Panc1 (cell line): ENCODE results near the gene FITM2. TPM values are rescaled to one million over a fixed set of nuclear protein-coding genes. Genes with fewer than 3 reads are reported as not detected.

Experiments used
- ATAC-seq: fragments of 200-7000 bp; cut with Tn5 transposase; 2 replicates; pipeline ENCODE4 v1.9.1; 2020; ENCODE audit warnings: mild to moderate bottlenecking, moderate library complexity
- BruUV-seq: library from RNA; stranded (reverse); fragments of 400-500 nt; replicated peaks from 2 replicates; lab custom pipeline; 2021; lab: Mats Ljungman, UMichigan
- CTCF ChIA-PET: fragments of 300-600 bp; sonication (Branson Sonifier 250); formaldehyde crosslinking; loops from one replicate; lab custom pipeline; 2022; ENCODE audit warnings: antibody characterized with exemption; lab: Charles Lee
- POLR2A ChIA-PET: fragments of 300-600 bp; sonication (Branson Sonifier 250); formaldehyde crosslinking; loops from one replicate; lab custom pipeline; 2022; ENCODE audit warnings: antibody characterized with exemption; lab: Charles Lee
- DNase-seq: peaks from one replicate; pipeline ENCODE4 v3.0.0-alpha.2; 2010; ENCODE audit warnings: low read depth, low spot score
- H3K27ac ChIP-seq: 2 replicates; pipeline ENCODE4 v1.5.1; 2011; ENCODE audit warnings: mild to moderate bottlenecking, low read length, inconsistent platforms
- H3K27me3 ChIP-seq: fragments of 200-500 bp; sonication (Bioruptor generic); 2 replicates; pipeline ENCODE4 v1.6.0; 2014; ENCODE audit warnings: low read length, inconsistent platforms; ENCODE audit not compliant: control insufficient read depth, insufficient read depth
- H3K36me3 ChIP-seq: fragments of 200-500 bp; sonication (Bioruptor generic); 2 replicates; pipeline ENCODE4 v1.5.1; 2014; ENCODE audit warnings: inconsistent platforms, mild to moderate bottlenecking, low read length, moderate library complexity; ENCODE audit not compliant: control insufficient read depth, insufficient read depth
- H3K4me1 ChIP-seq: 2 replicates; pipeline ENCODE4 v1.5.1; 2011; ENCODE audit warnings: inconsistent platforms, mild to moderate bottlenecking, low read length, moderate library complexity; ENCODE audit not compliant: control insufficient read depth, insufficient read depth
- H3K4me3 ChIP-seq, 2 experiments: 2 replicates each; pipeline ENCODE4 v1.5.1; 2011 to 2012; ENCODE audit warnings: low read depth in 2 of 2, low read length in 2 of 2, mild to moderate bottlenecking in 2 of 2, inconsistent platforms in 1 of 2, moderate library complexity in 1 of 2
- H3K9me3 ChIP-seq: fragments of 200-500 bp; sonication (Bioruptor generic); 2 replicates; pipeline ENCODE4 v1.5.1; 2014; ENCODE audit warnings: low read depth, mild to moderate bottlenecking, inconsistent platforms, low read length, moderate library complexity; ENCODE audit not compliant: control insufficient read depth, insufficient read depth
- CTCF ChIP-seq: fragments of 450-650 bp; IDR thresholded peaks from 2 replicates; pipeline ENCODE4 v1.5.1; 2017; ENCODE audit warnings: mild to moderate bottlenecking
- POLR2AphosphoS5 ChIP-seq: IDR thresholded peaks from 2 replicates; pipeline ENCODE4 v1.6.1; 2012; ENCODE audit warnings: mild to moderate bottlenecking, low read depth, low read length, moderate library complexity
- REST ChIP-seq, 2 experiments: IDR thresholded peaks; 2 replicates each; pipeline ENCODE4 v1.6.1; 2011 to 2012; ENCODE audit warnings: low read depth in 2 of 2, control low read depth in 1 of 2, low read length in 1 of 2, mild to moderate bottlenecking in 1 of 2, moderate library complexity in 1 of 2; ENCODE audit not compliant: insufficient read depth in 1 of 2
- SIN3A ChIP-seq: IDR thresholded peaks from 2 replicates; pipeline ENCODE4 v1.6.1; 2012; ENCODE audit warnings: low read depth, mild to moderate bottlenecking, low read length, moderate library complexity, borderline replicate concordance; ENCODE audit not compliant: insufficient read depth
- TCF7L2 ChIP-seq: IDR thresholded peaks from 2 replicates; pipeline ENCODE4 v1.6.1; 2011; ENCODE audit warnings: mild to moderate bottlenecking, low read depth, low read length, inconsistent platforms
- in situ Hi-C: cut with HindIII; loops from 2 replicates; pipeline ENCODE4 v1.10.0; 2016; ENCODE audit warnings: low sequenced_read_pairs, low pct_unique_long_range_greater_than_20kb
- intact Hi-C: fragments of 100-400 bp; cut with micrococcal nuclease; formaldehyde crosslinking; loops from one replicate; pipeline ENCODE4 v1.10.0; 2022; ENCODE audit not compliant: unreplicated experiment
- total RNA-seq: library from RNA; stranded (reverse); gene quantifications from one replicate; pipeline ENCODE4 v1.2.1, GENCODE V29; 2021; ENCODE audit not compliant: unreplicated experiment

The FITM2 gene
- total RNA-seq, 1 experiment from 2014 or later, result 10.5 TPM

DNA sequence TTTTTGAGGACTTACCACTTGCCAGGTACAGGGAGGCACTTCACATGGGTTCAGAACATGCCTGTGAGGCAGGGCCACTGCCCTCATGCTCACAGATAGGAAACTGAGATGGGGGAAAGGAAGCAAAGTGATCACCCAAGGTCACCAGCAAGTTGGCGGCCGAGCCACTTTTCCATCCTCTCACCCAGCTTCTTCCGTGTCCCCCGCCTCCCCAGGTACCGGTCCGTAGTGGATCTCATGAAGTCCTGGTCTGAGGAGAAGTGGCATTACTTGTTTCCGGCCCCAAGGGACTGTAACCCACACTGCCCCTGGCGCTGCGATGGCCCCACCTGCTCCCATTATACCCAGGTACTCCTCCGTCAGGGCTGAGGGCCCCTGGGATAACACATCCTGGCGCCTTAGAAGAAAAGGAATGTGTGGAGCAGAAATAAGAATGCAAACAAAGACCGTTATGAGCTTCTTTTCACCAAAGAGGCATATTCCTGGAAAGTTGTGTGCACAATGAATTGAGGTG lies 32.2 kb upstream of the FITM2 start:
- in situ Hi-C loops, result no loop called here
- CTCF ChIA-PET, result no interaction called here

GRCh38 chr20:44342248-44342647 lies 31.2 kb upstream of the FITM2 start:
- Histone ChIP-seq H3K27me3 (no peaks in the 10 kb centered on the region), H3K27ac (no peak overlapping the region), H3K4me1 (no peaks in the 10 kb centered on the region), H3K36me3 (no peaks in the 10 kb centered on the region), H3K9me3 (no peaks in the 10 kb centered on the region), H3K4me3 (no peak overlapping the region)
- no peak for DNase-seq
- POLR2A ChIA-PET, result no interaction called here
- TF ChIP-seq TCF7L2 (no peak), REST (IDR thresholded peaks at IDR 0.05; ENCODE audit: insufficient read depth in 1 of 2, low read depth in 2 of 2, low read length in 1 of 2) (no peak), SIN3A (no peak), POLR2AphosphoS5 (no peak), CTCF (no peak)
- ATAC-seq, result 0 out of 2 replicates have a peak, but pooled peaks have one; percentile 36
- intact Hi-C loops, result no loop called here
- no TSS peak for BruUV-seq
- CTCF ChIA-PET, result no interaction called here
- in situ Hi-C loops, result no loop called here

More for the DNA sequence above, 32.2 kb upstream of the FITM2 start:
- BruUV-seq, result no TSS peak
- intact Hi-C loops, result no loop called here
- no peak; the same call in 1 of the 2 replicates for ATAC-seq
- TF ChIP-seq CTCF (no peak), TCF7L2 (no peak), REST (IDR thresholded peaks at IDR 0.05; ENCODE audit: insufficient read depth in 1 of 2, low read depth in 2 of 2, low read length in 1 of 2) (no peak), SIN3A (no peak), POLR2AphosphoS5 (no peak)
- no peaks in the 10 kb centered on the region for H3K36me3 ChIP-seq
- no peaks in the 10 kb centered on the region for H3K27me3 ChIP-seq
- POLR2A ChIA-PET, result interaction anchor here (0.7 kb wide), 1 partner anchor 409 kb away, joined by 8 read pairs; no protein-coding TSS in a partner anchor
- H3K4me1 ChIP-seq, result no peaks in the 10 kb centered on the region
- no peak overlapping the region for H3K4me3 ChIP-seq
- no peak for DNase-seq
- no peak overlapping the region for H3K27ac ChIP-seq
- no peaks in the 10 kb centered on the region for H3K9me3 ChIP-seq
